ENCODE results near the gene CAMK1D.

GRCh38 chr10:12333380-12334185 lies 15.8 kb upstream of the CAMK1D start:
- no peak for TF ChIP-seq CTCF (IDR thresholded peaks at IDR 0.05; ENCODE audit: low read depth, low read length, poor library complexity, severe bottlenecking)
- no peak for TF ChIP-seq EZH2phosphoT487 (IDR thresholded peaks at IDR 0.05; ENCODE audit: borderline replicate concordance, low read length)

Data from DOHH2 (cell line).